Esophagus muscularis mucosa (tissue), 4 donors: Measurements from ENCODE around the gene LIME1. TPM values are rescaled to one million over a fixed set of nuclear protein-coding genes. Genes with fewer than 3 reads are reported as not detected.

ENCODE experiments used
- DNase-seq: peaks from one replicate; pipeline ENCODE4 v3.0.0-alpha.2; 2017; ENCODE audit errors: extremely low spot score
- H3K27ac ChIP-seq, 4 donors: fragments of 200-600 bp; sonication (generic); replicated peaks in 1 of 4; 1 replicate in 3 of 4; 2 replicates in 1 of 4; pipeline ENCODE4 v1.5.1; 2016 to 2019; ENCODE audit warnings: mild to moderate bottlenecking in 1 of 4
- H3K27me3 ChIP-seq, 4 donors: fragments of 200-600 bp; sonication (generic); one replicate each; pipeline versions ENCODE4 v1.5.1 to v1.6.0; 2016 to 2019
- H3K36me3 ChIP-seq, 4 donors: fragments of 200-600 bp; sonication (generic); one replicate each; pipeline ENCODE4 v1.5.1; 2016 to 2019
- H3K4me1 ChIP-seq, 4 donors: fragments of 200-600 bp; sonication (generic); one replicate each; pipeline ENCODE4 v1.5.1; 2016 to 2019
- H3K4me3 ChIP-seq, 4 donors: fragments of 200-600 bp; sonication (generic); 1 replicate in 2 of 4; 2 replicates in 2 of 4; pipeline ENCODE4 v1.5.1; 2016 to 2019; ENCODE audit warnings: mild to moderate bottlenecking in 4 of 4, moderate library complexity in 1 of 4
- H3K9me3 ChIP-seq, 4 donors: fragments of 200-600 bp; sonication (generic); 1 replicate in 3 of 4; 2 replicates in 1 of 4; pipeline ENCODE4 v1.5.1; 2016 to 2019
- EP300 ChIP-seq: sonication (generic); formaldehyde crosslinking; IDR thresholded peaks from one replicate; pipeline ENCODE4 v1.6.1; 2017; ENCODE audit warnings: antibody characterized with exemption
- POLR2A ChIP-seq: fragments of 450-650 bp; IDR thresholded peaks from one replicate; pipeline ENCODE4 v1.6.1; 2017; ENCODE audit warnings: antibody characterized with exemption, moderate library complexity, mild to moderate bottlenecking, low read depth
- POLR2AphosphoS5 ChIP-seq, 2 donors: sonication (generic); formaldehyde crosslinking; IDR thresholded peaks; one replicate each; pipeline ENCODE4 v1.6.1; 2017; ENCODE audit warnings: antibody characterized with exemption in 2 of 2
- whole genome bisulfite sequencing: methylation state at CpG from one replicate; pipeline ENCODE4 v1.1.5; 2018; 5-methylcytosine and 5-hydroxymethylcytosine counted together
- intact Hi-C: fragments of 100-400 bp; cut with DNase I; formaldehyde crosslinking; loops from one replicate; pipeline ENCODE4 v1.15.1; 2023
- total RNA-seq, 4 donors: library from RNA; depleted of rRNA; stranded (reverse); fragments of >200 nt; gene quantifications; one replicate each; pipeline versions ENCODE4 v1.1.0 to v1.2.1, GENCODE V29; 2016
- TF ChIP-seq, protein P1 (sequence below), 3 experiments: fragments of 200-600 bp in 2 of 3; fragments of 450-650 bp in 1 of 3; sonication (generic) in 2 of 3; IDR thresholded peaks; one replicate each; pipeline ENCODE4 v1.5.1; 2017 to 2019; ENCODE audit warnings: antibody characterized with exemption in 3 of 3, mild to moderate bottlenecking in 2 of 3, moderate library complexity in 1 of 3

Gene LIME1
- total RNA-seq, 4 donors from 2014 or later, result 9.4 to 15.4 (median 10.9) TPM

DNA sequence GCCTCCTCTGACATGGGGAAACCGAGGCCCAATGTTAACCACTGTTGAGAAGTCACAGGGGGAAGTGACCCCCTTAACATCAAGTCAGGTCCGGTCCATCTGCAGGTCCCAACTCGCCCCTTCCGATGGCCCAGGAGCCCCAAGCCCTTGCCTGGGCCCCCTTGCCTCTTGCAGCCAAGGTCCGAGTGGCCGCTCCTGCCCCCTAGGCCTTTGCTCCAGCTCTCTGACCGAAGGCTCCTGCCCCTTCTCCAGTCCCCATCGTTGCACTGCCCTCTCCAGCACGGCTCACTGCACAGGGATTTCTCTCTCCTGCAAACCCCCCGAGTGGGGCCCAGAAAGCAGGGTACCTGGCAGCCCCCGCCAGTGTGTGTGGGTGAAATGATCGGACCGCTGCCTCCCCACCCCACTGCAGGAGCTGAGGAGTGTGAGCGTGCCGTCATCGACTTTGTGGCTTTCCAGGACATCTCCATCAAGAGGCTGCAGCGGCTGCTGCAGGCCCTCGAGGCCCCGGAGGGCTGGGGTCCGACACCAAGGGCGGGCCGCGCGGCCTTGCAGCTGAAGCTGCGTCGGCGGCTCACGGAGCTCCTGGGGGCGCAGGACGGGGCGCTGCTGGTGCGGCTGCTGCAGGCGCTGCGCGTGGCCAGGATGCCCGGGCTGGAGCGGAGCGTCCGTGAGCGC lies 38.5 kb upstream of the LIME1 start:
- intact Hi-C loops, result no loop called here
- no peaks in the 10 kb centered on the region for H3K9me3 ChIP-seq
- H3K4me1 ChIP-seq, result peaks cover 49 to 65% (median 52%) of the 10 kb centered on the region in 4 donors
- H3K36me3 ChIP-seq, result peaks cover 7 to 66% (median 47%) of the 10 kb centered on the region in 4 donors
- H3K4me3 ChIP-seq, result peak overlapping the region in 3 of 4 donors; percentile 38 to 49 (median 40)
- no peak for DNase-seq
- no peaks in the 10 kb centered on the region for H3K27me3 ChIP-seq
- H3K27ac ChIP-seq, result peak overlapping the region in 2 of 4 donors; percentile 62 to 72
- WGBS, result 76% methylated on average over 28 of the region's 40 CpGs
- no peak for TF ChIP-seq POLR2AphosphoS5 (IDR thresholded peaks at IDR 0.05)
- TF ChIP-seq EP300, result no peak
- TF ChIP-seq POLR2A, result no peak
- TF ChIP-seq, protein P1, sequence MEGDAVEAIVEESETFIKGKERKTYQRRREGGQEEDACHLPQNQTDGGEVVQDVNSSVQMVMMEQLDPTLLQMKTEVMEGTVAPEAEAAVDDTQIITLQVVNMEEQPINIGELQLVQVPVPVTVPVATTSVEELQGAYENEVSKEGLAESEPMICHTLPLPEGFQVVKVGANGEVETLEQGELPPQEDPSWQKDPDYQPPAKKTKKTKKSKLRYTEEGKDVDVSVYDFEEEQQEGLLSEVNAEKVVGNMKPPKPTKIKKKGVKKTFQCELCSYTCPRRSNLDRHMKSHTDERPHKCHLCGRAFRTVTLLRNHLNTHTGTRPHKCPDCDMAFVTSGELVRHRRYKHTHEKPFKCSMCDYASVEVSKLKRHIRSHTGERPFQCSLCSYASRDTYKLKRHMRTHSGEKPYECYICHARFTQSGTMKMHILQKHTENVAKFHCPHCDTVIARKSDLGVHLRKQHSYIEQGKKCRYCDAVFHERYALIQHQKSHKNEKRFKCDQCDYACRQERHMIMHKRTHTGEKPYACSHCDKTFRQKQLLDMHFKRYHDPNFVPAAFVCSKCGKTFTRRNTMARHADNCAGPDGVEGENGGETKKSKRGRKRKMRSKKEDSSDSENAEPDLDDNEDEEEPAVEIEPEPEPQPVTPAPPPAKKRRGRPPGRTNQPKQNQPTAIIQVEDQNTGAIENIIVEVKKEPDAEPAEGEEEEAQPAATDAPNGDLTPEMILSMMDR (IDR thresholded peaks at IDR 0.05), result no peak

GRCh38 chr20:63698739-63699465 lies 37.6 kb upstream of the LIME1 start:
- TF ChIP-seq POLR2AphosphoS5 (IDR thresholded peaks at IDR 0.05) (peak; percentile 22 to 65), EP300 (peak; percentile 11)
- TF ChIP-seq, protein P1 (IDR thresholded peaks at IDR 0.05), result no peak
- H3K36me3 ChIP-seq, result peaks cover 7 to 71% (median 52%) of the 10 kb centered on the region in 4 donors
- no peaks in the 10 kb centered on the region for H3K9me3 ChIP-seq
- H3K4me1 ChIP-seq, result peaks cover 47 to 63% (median 52%) of the 10 kb centered on the region in 4 donors
- intact Hi-C loops, result no loop called here
- H3K27ac ChIP-seq, result peak overlapping the region; percentile 18 to 72 (median 48)
- no peak for DNase-seq
- no peaks in the 10 kb centered on the region for H3K27me3 ChIP-seq
- WGBS, result 39% methylated on average over 13 of the region's 19 CpGs
- H3K4me3 ChIP-seq, result peak overlapping the region in 2 of 4 donors; percentile 14 to 33

GRCh38 chr20:63699466-63700198 lies 36.8 kb upstream of the LIME1 start:
- intact Hi-C loops, result no loop called here
- H3K27me3 ChIP-seq, result no peaks in the 10 kb centered on the region
- peak overlapping the region; percentile 7 to 72 (median 48) for H3K27ac ChIP-seq
- peaks cover 4 to 71% (median 52%) of the 10 kb centered on the region in 4 donors for H3K36me3 ChIP-seq
- TF ChIP-seq POLR2A, result no peak
- TF ChIP-seq, protein P1 (IDR thresholded peaks at IDR 0.05), result no peak
- TF ChIP-seq EP300, result no peak
- TF ChIP-seq POLR2AphosphoS5 (IDR thresholded peaks at IDR 0.05), result no peak
- H3K4me3 ChIP-seq, result no peak overlapping the region
- WGBS, result 81% methylated on average over 17 of the region's 24 CpGs
- H3K4me1 ChIP-seq, result peaks cover 47 to 63% (median 52%) of the 10 kb centered on the region in 4 donors
- no peaks in the 10 kb centered on the region for H3K9me3 ChIP-seq
- no peak for DNase-seq

- 86% methylated on average over 19 of the region's 43 CpGs for WGBS
- Histone ChIP-seq H3K9me3 (no peaks in the 10 kb centered on the region), H3K27ac (peak overlapping the region in 3 of 4 donors; percentile 35 to 72 (median 62)), H3K36me3 (peaks cover 8 to 71% (median 52%) of the 10 kb centered on the region in 4 donors), H3K27me3 (no peaks in the 10 kb centered on the region), H3K4me1 (peaks cover 46 to 62% (median 47%) of the 10 kb centered on the region in 4 donors), H3K4me3 (no peak overlapping the region)
- intact Hi-C loops, result no loop called here
- TF ChIP-seq POLR2AphosphoS5 (IDR thresholded peaks at IDR 0.05), result no peak
- no peak for DNase-seq
These were observed 36.0 kb upstream of the LIME1 start for GRCh38 chr20:63700199-63701050.
